GM21367 (cell line): Measurements from ENCODE around the gene EFNA3.
"Not testable (repeated sequence)": the region's sequence is repeated elsewhere in the genome, so short reads cannot be mapped to it uniquely, and the experiment has no call there.

Experiments
- ATAC-seq: cut with Tn5 transposase; IDR thresholded peaks from one replicate; pipeline ENCODE4 v1.9.1; 2021; ENCODE audit not compliant: unreplicated experiment

Gene EFNA3

DNA sequence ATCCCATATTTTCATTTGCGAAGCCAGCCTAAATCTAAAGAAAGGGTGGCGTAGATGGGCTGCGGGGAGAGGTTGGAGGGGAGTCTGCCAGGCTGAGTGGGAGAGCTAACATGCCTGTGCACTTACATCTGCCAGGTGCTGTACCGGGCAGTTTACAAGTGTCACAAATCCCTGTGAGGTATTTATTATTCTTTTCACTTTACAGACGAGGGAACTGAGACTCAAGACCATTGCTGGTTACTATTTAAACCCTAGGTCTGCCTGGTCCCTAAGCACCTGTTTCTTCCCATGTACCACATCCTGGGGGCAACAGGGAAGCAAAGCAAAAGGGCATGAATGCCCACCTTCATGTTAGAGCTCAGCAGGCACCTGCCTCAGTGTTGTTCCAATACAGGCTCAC, 29.7 kb downstream of the EFNA3 start:
- ATAC-seq = no peak

DNA sequence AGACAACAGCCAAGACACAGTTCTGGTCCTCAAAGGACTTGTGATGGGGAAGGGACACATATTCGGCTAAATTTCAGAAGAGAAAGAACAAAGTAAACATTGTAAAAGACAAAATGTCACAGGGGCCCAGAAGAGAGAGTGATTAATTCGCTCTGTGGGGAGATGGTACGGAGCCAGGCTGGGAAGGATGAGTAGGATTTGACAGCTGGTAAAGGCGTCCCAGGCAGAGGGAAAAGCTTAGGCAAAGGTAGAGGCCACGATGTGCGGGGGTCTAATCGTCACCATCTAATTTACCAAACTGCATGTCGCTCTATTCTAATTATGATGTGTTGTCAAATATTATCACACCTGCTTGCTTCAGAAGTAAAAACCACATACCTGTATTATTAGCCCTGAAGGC, 31.7 kb downstream of the EFNA3 start:
- ATAC-seq = no peak

DNA sequence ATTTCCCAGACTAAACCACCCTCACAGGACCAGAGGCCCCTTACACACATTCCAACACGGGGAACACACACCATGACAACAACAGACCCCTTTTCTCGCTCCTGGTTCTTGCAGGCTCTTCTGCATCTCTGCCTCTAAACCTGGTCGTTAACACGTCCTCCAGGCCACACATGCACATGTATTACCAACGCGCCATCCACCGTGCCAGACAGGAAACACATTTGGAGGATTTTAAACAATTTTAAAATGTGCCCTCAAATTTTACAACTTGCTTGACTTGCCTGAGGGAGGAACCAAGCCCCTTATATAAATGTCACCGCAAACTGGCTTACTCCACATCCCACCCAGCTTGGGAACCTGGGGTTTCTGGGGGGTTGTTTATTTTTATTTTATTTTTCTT, 32.2 kb downstream of the EFNA3 start:
- no peak for ATAC-seq

DNA sequence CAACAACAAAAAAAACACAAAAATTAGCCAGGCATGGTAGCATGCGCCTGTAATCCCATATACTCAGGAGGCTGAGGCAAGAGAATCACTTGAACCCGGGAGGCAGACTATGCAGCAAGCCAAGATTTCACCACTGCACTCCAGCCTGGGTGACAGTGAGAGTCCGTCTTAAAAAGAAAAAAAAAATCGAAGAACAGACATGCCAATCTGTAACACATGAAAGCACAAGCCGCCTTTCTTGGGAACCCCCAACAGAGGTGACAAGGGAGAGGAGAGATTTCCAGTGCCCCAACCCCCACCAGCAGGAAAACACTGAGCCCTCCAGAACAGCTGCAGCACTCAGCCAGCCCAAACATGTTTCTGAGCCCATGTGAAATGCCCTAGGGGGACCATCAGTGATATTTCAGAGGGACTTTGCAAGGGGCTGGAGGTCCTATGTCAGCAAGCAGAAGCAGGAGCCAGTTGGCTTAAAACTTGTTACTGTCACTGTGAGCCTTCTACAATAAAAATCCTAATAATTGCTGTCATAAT, 34.9 kb downstream of the EFNA3 start:
- ATAC-seq = no peak

DNA sequence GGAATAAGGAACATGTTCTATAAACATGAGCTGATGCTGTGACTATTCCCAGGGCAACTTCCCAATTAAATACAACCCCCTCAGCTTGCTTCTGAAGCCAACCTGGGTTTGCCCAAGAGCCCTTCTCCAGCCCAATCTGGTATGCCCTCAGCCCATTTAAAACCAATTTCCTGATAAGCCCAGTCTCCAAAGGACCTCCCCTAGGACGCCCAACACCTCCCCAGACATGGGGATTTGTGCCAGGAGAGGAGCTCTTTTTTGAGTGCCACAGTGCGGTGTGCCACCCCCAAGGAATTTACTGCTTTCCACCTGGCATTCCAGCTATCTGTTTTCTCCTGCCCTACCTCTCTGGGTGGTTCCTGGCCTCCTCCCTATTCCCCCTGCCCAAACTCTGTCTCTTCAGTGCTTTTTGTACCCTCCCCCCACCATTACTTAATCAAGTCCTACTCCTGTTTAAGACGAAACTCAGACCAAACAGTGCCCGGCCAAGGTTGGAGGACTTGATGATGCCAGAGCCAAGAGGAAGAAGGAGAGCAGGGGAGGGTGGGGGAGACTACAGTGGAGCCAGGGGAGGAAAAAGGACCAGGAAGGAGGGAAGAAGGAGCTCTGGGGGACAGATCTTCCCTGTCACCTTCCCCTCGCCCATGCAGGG, 37.6 kb downstream of the EFNA3 start:
- no peak for ATAC-seq

DNA sequence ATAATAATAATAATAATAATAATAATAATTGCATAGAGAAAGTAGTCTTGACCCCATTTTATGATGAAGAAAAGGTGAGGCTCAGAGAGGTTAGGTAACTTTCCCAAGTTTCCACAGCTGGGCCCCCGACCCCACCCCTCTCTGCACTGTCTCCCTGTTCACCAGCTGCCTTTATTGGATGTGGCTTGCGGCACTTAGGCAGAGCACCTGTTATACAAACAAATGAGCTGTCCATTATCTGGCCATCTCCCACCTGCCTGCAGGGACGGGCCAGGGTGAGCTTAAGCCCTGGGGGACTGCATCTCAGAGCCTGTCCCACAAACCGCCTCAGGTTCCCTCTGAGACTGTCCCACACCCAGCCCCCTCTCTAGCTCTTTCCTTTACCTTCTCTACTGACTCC, 39.0 kb downstream of the EFNA3 start:
- no peak for ATAC-seq

DNA sequence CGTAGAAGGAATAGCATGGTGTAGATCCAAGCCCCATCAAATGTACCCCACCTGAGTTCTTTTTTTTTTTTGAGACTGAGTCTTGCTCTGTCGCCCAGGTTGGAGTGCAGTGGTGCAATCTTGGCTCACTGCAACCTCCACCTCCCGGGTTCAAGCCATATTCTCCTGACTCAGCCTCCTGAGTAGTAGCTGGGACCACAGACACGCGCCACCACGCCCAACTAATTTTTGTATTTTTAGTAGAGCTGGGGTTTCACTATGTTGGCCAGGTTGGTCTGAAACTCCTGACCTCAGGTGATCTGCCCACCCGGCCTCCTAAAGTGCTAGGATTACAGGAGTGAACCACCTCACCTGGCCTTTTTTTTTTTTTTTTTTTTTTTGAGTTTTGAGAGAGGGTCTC, 39.5 kb downstream of the EFNA3 start:
- ATAC-seq = not testable (repeated sequence)

DNA sequence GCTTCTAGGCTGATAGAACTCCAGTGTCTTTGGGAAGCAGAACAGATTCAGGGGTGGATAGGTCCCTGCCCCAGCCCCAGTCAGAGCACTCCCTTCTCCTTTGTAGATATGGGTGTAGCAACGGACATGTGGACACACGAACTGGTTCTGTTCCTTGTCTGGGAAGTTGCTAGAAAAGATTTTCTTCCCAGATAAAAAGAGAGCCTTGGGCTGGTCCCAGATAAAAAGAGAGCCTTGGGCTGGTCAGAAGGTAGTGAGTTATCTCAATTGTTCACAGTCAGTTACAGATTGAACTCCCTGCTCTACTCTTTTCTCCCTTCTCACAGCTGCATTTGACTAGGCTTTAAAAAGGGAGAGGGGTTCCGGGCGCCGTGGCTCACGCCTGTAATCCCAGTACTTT, 41.6 kb downstream of the EFNA3 start:
- no peak for ATAC-seq

DNA sequence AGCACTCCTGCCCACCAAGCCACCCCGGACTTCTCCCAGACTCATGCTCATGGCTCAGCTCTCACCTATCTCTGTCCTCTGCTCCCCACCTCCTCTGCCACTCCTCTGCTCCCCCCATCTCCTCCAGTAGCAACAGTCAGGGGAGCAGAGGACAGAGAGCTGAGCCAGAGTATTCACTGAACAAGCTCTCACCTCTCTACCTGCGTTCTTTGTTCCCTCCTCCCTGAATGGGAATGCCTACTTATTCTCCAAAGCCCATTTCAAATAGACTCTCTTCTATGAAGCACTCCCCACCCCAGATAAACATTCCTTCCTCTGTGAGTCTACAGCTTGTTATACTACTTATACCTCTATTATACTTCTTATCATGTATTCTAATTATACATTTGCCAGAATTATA, 42.6 kb downstream of the EFNA3 start:
- ATAC-seq = no peak

DNA sequence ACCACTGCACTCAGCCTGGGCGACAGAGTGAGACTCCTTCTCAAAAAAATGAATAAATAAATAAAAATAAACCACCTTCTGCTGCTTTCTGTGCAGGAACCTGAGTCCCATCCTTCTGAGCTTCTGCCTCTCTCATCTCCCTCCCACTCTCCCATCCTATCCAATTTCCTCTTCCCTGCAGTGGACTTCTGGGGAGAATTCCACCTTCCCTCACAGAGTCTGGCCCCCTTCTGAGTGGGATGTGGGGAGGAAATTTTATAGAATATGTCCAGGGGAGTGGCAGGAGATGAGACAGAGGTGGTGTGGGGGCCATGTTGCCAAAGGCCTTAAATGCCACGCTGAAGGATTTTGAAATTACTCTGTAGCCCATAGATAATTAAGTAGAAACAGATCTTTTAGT, 43.7 kb downstream of the EFNA3 start:
- ATAC-seq = no peak

DNA sequence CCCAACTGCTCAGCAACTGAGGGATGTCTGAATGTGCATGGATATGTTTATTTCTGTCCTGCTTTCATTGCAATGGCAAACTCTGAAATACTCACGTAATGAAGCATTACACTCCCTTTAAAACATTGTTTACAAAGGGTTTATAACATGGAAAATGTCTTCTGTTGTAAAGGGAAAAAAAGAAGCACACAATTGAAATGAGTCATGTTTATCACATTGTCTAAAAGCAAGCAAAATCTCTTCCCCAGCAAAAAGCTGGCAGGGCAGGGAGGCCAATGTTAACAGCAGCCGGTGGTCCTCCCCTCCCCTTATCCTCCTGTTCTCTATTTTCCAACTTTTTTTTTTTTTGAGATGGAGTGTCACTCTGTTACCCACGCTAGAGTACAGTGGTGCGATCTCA, 45.2 kb downstream of the EFNA3 start:
- no peak for ATAC-seq

DNA sequence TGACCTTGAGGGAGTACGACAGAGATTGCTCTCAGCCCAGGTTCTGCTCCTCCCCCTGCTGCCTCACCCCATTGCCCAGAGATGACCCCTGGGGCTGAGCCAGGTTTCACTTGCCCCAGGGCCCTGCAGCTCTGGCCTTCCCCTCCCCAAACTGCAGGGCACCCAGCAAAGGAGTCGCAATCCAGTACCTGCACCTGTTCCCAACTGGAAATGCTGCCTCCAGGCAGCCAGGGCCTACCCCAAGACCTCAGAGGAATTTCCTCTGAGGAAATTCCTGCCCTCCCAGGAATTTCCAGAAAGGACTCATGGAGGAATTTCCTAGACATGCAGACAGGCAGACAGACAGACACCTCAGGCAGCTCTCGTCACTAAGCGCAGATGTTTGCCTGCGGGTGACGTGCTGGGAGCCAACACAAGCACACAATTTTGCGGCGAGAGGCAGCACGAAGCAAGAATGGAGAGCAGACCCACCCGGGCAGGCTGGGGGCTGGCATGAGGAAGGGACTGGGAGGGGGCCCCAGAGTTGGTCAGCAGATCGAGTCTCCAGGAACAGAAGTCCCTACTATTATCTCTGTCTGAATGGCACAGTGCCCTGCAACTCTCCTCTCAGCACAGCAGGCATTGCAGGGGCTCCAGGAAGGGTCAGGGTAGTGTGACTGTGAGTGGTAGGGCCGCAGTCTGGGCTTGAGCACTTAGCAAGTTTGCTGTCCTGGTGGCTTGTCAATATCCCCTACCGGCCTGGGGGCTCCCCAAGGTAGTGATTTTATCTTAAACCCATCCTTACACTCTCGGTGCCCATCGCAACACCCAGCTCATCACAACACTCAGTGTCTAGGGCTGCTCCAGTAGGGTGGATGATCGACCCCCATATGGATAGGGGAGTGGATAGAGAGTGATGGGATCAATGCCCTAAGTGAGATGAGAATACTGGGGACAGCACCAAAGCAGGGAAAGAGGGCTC, 46.1 kb downstream of the EFNA3 start:
- no peak for ATAC-seq

DNA sequence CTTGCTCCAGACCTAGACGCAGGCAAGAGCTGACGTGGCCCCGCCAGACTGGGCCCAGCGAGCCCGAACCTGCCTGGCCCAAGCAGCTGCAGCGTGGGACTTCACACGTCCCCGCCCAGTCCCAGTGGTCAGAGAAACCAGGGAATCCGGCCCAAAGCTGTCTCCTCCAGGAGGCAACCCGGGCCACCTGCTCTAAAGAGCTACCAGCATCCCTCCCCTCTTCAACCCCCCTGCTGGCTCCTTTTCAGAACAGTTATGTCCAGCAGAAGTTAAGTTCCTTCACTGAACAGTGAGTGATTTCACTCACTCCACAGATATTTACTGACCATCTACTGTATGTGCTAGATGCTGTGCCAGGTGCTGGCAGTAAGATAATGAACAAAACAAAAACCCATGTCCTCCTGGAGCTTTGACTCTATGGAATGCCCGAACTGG, 46.9 kb downstream of the EFNA3 start:
- ATAC-seq = no peak

DNA sequence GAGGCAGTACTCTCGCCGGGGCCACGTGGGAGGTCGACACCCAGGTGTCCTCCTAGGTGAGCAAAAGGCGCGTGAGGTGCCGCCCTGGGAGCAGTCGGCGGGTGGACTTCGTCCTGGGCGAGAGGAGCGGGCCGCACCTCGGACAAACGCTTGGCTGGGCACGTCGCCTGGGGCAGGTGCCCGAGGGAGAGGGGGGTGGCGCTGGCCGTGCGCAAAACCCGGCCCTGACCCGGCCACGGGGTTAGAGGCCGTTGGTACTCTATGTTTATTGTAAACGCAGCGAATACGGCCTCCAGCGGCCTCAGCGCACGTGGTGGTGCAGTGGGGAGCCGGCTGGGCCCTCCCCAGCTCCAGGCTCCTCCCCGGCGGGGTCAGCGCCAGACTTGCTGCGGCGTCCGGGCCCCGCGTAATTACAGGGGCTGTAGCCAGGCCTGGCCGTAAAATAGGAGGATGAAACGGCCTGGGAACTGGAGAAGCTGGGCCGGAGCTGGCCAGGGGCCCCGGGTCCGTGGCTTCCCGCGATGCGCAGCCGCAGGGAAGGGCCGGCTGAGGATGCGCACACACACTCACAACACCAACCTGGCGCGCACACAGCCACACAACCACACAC, 47.4 kb downstream of the EFNA3 start:
- ATAC-seq = no peak

DNA sequence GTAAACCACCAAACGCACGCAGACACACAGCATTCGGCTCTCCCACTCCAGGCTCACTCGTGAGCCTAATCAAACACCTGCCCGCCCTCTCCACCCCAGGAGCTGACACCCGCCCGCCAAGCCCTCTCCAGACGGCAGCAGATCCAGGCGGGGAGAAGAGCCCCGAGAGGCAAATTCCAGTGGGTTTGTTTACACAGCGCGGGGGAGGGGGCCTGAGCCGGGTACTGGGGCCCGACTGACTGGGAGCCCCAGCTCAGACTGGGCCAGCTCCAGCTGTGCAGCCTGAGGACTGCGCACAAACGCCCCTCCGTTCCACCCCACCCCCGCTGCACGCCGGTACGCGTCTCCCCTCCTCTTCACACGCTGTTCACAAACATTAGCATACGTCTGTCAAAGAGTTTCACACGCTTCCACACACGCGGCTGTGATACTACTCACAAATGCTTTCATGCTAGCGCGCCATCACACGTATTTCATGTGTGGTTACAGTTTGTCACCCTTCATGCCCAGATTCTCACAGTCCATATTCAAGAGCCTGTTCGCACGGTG, 48.0 kb downstream of the EFNA3 start:
- no peak for ATAC-seq

DNA sequence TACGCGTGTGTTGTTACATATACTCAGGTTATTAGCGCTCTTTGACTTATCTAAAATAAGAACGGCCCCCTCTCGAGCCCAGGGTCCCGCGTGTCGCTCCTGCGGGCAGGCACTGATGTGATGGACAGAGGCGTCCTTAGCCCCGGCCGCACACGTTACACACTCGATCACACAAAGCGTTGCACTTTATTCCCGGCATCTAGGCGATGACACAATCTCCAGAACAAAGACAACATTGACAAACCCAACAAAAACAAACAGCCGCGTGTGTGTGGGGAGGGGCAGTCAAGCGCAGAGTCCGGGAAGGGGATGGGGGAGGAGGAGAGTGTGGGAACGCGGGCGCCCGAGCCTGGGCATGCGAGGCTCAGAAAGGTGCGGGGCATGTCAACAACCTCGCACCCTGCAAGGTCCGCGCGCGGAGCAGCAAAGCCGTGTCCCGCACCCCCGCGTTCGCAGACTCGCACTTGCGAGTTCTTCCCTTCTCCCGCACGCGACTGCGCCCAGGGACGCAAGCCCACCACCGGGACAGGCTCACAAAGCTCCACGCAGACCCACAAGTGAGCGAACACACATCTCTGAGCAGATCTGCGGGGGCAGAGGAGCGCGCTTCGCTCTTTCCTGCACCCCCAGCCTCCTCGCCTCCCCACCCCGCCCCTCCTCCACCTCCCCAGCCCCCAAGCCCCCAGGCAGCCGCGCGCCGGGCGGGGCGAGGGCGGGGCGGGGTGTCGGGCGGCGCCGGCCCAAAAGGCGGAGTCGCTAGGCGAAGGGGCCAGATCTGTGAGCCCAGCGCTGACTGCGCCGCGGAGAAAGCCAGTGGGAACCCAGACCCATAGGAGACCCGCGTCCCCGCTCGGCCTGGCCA, 48.7 kb downstream of the EFNA3 start, which contains the start of gene EFNA1:
EFNA1 (plus strand) TSS at position 772 of the 862 bp plus-strand sequence. CDS start 102 bp downstream, outside the sequence.
- ATAC-seq = no peak

DNA sequence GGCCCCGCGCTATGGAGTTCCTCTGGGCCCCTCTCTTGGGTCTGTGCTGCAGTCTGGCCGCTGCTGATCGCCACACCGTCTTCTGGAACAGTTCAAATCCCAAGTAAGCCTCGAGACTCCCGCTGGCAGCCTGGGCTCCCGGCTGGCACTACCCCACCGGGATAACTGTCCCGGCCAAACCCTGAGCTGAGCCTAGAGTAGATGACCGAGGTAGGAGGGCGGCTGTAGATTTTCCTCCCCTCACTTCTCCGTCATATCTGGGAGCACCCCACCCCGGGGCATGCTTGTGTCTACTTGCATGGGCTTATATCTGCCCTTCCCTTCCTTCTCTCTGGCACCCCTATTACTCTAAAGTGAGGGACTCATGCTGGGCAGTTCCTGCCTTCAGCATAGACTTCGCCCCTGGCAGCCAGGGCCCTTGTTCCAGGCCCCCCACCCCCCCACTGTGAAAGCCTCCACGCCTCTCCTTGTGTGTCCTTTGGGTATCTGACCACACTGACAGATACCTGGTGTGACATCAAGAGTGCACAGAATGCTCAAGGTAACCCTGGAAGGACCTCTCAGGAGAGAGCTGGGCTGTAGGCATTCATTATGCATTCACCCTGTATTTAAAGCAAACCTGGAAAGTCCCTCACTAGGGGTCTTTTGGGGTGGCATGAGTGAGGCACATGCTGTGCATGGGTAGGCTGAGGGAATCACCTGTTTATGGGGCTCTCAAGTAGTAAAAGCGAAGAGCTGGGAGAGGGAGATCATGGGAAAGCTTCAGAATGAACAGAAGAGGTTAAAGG, 49.5 kb downstream of the EFNA3 start:
- no peak for ATAC-seq

DNA sequence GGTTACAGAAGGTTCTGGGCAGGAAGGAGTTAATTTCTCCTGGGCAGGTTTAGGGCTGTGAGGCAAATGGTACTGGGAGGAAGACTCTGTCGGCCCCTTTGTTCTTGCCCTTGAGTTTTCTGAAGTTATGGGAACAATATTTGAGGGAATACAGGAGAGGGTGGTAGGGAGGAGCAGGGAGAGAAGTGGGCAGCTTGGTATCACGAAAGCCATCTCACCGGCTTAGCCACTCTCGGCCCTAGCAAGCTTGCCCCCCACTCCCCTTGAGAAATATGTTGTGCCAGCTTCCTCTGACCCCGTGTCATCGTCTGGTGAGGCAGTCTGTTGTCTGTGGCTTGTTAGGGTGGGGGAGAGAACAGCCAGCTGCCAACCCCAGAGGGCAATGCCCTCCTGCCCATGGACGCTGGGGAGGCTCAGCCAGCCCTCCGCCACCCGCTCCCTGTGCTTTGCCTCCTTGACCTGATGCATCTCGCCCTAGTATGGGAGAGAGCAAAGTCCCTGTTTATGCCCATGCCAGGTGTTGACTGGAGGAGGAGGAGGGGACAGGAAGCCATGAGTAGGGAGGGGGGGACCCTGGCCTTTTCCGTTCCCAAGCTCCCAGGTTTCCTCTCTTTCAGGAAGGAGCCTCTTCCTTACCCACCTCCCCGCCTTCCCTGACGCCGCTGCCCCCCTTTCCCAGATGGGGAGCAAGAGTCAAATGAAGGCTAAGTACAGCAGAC, 50.3 kb downstream of the EFNA3 start:
- ATAC-seq = no peak
